GM12892 (cell line): Measurements from ENCODE around the gene POLR2F.

ENCODE experiments used
- POLR2A ChIP-seq: IDR thresholded peaks from 2 replicates; pipeline ENCODE4 v1.6.1; 2011; ENCODE audit warnings: low read depth, low read length, control low read depth
- TAF1 ChIP-seq: IDR thresholded peaks from 2 replicates; pipeline ENCODE4 v1.6.1; 2011; ENCODE audit warnings: low read depth, mild to moderate bottlenecking, control low read depth, low read length, borderline replicate concordance

DNA sequence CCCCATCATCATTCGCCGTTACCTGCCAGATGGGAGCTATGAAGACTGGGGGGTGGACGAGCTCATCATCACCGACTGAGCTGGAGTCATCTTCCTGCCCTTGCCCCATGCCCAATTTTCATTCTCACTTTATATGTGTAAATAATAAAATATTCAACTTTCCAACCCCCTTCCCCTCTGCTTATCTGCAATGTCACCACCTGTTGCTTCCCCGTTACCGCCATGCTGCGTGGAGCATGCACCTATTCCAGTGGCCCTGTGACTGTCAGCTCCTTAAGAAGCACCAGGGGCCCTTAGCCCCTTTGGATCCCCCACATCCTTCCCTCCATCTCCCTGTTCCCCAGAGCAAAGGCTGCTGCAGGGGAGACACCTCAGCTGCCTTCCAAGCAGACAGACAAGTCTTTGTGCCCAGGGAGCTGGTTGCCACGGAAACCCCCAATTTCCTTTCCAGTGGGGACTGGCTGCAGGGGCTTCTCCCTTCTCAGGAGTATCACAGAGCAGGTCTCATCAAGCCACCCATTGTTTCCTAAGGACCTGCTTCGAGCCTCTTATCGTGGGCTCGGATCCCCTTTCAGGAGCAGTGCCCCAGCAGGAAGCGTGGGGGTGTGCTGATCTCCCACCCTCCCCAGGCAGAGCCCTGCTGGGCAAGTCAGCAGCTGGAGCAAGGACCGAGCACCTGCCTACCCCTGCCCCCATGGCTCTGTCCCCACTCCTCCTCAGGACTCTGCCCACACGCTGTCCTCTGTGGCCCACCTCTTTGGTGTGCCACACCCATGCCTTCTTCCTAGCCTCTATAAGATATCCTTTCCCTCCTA lies 14.3 kb downstream of the POLR2F start:
- no peak for TF ChIP-seq POLR2A
- TF ChIP-seq TAF1, result no peak
